GM19023 (cell line): Measurements from ENCODE around the gene SNX25.

Experiments used
- ATAC-seq: cut with Tn5 transposase; IDR thresholded peaks from one replicate; pipeline ENCODE4 v1.9.1; 2021; ENCODE audit warnings: mild to moderate bottlenecking, moderate library complexity; ENCODE audit not compliant: unreplicated experiment

Gene SNX25

DNA sequence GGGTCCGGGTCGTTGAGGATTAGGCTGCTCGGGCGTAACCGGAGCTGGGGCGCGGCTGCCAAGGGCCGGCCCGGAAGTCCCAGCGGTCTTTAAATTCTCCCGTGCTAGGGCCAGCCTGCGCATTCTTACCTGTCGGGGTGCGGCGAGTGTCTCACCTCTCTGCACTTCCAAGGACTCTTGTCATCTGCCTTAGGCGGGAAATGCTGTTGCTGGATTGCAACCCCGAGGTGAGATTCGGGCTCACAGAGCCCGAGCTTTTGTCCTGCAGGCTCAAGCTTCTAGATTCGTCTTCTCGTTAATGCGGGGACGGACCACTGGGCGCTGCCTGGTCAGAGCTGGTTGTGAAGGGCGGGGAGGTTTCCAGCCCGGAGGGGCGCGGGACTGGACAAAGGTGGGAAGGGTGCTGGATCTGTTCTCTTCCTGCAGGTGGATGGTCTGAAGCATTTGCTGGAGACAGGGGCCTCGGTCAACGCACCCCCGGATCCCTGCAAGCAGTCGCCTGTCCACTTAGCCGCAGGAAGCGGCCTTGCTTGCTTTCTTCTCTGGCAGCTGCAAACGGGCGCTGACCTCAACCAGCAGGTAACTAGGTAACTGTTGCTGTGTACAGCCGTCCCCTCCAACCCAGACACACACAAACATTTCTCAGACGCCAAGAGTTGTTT lies 187.5 kb downstream of the SNX25 start, which contains the start of gene ANKRD37:
TSS of gene ANKRD37 (plus strand) at position 118 of the 662 bp plus-strand sequence. CDS start at position 201, 83 bp downstream.
- peak; percentile 1 for ATAC-seq

DNA sequence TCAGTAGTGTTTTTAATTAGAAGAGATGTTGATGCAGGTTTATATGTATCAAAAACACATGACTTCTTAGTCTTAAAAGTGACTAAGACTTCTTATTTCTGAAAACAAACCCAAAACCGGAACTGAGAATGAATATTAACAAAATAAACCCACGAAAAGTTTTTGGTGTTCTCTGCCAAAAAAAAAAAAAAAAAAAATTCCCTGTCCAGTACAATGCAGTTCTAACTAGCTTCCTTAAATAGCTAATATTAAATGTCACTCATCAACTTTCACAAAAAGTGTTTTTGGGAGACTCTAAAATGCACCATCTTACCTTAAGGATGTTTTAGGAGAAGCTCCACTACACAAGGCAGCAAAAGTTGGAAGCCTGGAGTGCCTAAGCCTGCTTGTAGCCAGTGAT lies 189.2 kb downstream of the SNX25 start:
- ATAC-seq: no peak

DNA sequence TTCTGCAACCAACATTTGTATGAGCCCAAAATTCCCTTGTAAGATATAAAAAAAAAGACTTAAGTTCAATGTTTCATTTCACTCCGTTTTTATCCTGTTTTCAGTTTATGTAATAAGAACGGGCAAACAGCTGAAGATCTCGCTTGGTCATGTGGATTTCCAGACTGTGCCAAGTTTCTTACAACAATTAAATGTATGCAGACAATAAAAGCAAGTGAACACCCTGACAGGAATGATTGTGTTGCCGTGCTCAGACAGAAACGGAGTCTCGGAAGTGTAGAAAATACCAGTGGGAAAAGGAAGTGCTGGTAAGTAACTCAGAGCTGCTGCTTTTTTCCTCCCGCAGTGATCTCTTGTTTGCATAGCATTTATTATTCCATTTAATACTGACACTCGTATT lies 190.1 kb downstream of the SNX25 start:
- ATAC-seq: no peak

DNA sequence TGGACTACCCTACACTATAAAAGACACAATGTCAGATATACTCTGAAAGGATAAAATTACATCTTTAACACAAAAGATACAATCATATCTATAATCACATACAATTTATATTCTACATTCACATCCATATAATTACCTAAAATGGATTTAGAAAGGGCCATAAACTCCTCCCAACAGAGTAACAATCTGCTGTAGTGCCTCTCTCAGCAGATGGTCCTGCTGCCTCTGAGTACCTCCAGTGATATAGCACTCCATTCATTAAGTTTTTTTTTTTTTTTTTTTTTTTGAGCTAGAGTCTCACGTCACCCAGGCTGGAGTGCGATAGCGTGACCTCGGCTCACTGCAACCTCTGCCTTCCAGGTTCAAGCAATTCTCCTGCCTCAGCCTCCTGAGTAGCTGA lies 194.6 kb downstream of the SNX25 start:
- no peak for ATAC-seq

DNA sequence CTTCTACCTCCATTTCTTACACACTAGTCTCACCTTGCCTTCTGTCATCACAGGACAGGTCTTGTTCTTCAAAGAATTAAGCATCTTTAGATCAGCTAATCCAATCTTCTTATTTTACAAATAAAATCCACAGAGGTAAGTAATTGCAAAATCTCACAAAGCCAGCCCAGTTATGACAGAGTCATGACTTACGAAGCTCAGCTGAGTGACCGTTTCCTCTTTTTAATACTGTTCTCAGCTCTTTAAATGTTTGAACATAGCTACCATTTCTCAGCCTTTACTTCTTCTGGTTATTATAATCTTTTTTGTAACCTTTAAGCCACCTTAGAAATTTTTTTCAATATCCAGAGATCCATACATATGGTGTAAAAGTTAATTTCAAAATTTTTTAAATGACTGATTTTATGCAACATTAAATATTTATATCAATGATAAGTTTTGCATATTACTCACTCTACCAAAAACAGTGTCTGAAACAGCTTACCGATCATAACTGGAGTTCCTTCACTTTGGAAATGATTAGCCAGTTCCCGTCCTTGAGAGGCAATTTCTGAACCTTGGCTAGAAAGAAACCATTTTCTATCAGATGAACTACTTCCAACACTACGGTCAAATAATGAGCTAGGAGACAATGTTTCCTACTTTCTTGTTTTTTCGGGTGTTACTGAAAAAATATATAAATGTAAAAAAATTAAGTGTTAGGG lies 196.1 kb downstream of the SNX25 start:
- no peak for ATAC-seq

DNA sequence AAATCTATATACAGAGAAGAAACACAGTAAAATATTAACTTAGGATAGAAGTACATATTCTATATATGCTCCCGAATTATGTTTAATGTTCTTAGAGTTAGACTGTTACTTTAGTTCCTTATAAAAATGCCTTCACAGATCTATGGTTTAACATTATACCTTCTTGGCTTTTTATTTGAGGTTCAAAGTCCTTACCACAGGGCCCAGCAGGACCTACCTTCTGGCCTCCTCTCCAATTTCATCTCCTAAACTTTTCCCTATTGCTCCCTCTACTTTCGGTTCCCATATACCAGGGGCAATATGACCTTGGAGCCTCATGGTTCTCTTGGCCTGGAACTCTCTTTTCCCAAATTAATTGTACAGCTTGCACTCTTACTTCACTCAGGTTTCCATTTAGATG lies 199.0 kb downstream of the SNX25 start:
- ATAC-seq: no peak

DNA sequence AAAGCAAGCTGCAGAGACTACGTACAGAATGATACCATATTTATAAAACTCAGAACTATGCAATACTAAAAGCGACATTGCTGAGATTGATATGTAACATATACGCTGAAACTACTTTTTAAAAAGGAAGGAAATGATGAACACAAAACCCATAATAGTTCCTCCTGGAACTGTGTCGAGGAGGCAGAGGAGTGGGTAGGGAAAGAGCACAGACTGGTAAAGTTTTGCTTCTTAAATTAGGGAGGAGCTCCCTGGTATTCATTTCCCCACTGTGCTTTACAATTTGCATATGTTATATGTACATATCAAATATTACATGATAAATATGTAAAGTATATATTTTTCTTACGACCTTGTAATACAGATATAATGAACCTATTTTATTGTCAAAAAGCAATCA lies 202.5 kb downstream of the SNX25 start:
- ATAC-seq: no peak

DNA sequence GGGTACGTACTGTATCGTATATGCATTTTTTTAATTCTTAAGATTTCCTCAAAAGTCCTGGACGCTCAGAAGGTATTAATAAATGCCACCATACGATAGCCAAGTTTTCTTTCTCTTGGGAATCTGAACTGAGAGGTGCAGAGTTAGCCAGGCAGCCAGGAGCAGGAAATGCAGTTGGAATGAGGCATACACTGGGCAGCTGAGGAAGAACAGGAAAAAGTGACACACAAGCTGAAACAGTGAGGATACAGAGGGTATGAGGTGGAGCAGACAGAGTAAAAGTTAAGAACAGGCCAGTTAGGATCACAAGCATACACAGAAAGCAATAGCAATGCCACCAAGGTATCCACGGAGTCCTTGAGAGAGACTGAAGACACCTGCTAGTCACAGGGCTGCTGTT lies 203.0 kb downstream of the SNX25 start:
- ATAC-seq: no peak
